HG03280 (cell line): ENCODE data around the gene PNCK.

Source experiments
- ATAC-seq: cut with Tn5 transposase; IDR thresholded peaks from one replicate; pipeline ENCODE4 v1.9.1; 2021; ENCODE audit warnings: mild to moderate bottlenecking, moderate library complexity; ENCODE audit not compliant: unreplicated experiment

Gene PNCK

DNA sequence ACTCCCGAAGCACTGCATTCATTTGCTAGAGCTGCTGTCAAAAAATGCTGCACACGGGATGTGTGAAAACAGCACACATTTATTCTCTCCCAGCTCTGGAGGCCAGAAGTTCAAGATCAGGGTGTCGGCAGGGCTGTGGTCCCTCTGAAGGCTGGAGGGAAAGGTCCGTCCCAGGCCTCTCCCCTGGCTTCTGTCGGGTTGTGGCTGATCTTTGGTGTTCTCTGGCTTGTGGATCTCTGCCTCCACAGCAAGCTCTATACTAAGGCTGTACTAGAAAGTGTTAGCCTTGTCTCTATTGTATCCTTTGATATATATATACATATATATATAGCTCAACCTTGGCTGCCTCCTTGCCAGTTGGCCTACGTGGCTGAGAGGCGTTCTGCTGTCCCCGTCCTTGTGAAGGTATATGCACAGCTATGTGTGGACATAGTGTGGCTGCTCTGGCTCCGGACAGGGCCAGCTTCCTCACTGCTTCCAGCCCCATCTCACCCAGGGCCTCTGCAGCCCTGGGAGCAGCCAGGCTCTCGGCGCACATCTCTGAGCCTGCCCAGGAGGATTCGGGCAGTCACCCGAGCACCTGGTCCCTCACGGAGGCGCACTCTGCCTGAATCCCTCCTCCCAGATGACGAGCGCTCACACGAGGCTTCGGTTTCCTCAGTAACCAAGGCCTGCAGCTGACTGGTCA lies 41.6 kb downstream of the PNCK start:
- no peak for ATAC-seq

DNA sequence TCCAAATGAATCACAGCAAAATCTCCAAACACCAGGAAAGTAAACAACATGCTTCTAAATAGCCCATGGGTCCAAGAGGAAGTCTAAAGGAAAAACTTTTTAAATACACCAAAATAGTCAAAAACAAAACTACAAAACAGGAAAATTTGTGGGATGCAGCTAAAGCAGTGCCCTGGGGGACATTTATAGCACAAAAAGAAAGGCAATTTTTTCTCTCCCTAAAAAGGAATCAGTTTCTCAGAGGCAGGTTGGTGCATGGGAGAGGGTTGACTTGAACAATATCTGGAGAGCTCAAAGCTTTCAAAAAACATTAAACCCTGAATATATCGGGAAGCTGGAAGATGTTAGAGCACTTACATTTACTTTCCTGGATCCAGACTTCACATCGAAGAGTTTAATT lies 42.3 kb downstream of the PNCK start:
- no peak for ATAC-seq

DNA sequence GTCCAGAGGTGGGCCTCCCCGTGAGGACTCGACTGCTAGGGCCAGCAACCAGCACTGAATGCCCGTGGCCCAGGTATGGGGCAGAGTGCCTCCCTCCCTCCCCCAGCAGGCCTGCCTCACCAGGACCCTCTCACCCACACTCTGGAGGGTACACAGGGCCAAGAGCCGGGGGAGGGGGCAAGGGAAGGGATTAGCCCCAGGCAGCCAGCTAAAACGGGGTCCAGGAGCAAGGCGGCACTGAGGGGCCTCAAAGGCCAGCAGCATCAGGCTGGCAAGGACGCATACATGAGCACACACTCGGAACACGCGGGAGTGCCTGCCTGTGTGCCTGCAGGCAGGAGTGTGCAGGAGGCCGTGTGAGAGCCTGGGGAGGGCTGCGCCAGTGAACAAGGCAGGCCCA lies 44.9 kb downstream of the PNCK start:
- ATAC-seq, result no peak

DNA sequence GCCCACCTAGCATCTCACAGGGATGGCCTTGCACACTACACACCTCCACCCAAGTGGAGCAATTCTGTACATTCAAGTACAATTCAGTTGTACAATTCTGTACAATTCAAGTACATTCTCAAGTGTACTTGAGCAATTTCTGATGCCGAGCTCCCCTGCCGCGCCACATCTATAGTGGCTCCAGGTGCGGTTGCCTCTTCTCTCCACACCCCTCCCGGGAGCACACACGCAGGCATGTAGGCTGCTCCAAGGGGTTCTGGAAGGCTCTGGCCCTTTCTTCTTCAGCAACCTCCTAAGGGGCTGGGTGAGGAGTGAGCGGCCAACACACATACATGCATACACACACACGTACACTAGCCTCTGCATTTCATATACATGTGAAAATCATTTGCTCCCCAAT lies 45.5 kb downstream of the PNCK start:
- no peak for ATAC-seq

DNA sequence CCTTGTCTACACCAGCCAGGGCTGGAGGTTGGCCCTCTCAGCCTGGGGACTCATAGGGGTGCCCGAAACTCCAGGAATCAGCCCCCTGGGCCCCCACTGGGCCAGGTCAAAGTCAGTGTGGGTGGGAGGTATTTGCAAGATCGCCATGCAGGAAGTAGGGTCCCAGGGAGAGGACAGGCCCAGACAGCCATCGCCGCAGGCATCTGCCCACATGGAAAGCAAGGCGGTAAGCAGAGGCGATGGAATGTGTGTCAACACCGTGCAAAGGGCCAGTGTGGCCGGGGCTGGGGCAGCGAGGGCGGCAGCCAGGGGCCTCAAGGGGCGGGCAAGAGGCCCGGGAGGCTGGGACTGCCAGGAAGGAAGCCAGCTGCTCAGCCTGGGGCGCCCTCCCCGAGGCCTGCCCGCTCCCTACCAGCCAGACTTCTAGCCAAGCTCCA lies 45.9 kb downstream of the PNCK start:
- ATAC-seq, result no peak

- no peak for ATAC-seq
Observed at GRCh38 chrX:153626863-153627674, 46.5 kb downstream of the PNCK start.

DNA sequence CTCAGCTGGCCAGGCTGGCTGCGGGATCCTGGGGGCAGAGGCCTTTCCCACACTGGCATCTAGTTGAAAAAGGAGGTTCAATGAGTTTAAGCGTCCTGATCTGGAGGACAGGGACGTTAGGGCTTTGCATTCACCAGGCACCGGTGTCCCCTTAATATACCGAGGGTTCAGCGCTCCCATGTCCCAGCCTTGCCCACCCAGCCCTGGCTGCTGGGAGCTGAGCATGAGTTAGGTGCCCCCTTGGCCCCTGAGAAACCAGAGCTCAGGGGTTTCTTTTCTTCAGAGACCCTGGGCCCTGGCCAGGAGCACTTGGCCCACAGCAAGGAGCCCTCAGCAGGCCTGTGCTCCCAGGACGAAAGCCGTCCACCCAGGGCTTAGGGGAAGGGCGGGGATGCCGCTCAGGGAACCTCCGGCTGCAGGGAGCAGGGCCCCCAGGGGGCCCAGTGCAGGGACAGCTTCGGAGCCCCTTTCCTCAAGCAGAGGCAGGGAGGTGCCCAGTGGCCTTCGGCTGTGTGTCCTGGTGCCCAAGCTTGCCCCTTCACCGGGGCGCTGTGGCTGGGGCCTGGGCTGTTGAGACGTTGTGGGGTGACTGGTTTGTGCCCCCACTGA lies 47.5 kb downstream of the PNCK start:
- ATAC-seq, result no peak

GRCh38 chrX:153625271-153626024 lies 48.2 kb downstream of the PNCK start:
- ATAC-seq, result no peak

GRCh38 chrX:153624196-153625091 lies 49.2 kb downstream of the PNCK start:
- ATAC-seq, result no peak

- no peak for ATAC-seq
Observed at GRCh38 chrX:153623310-153624029, 50.1 kb downstream of the PNCK start.

DNA sequence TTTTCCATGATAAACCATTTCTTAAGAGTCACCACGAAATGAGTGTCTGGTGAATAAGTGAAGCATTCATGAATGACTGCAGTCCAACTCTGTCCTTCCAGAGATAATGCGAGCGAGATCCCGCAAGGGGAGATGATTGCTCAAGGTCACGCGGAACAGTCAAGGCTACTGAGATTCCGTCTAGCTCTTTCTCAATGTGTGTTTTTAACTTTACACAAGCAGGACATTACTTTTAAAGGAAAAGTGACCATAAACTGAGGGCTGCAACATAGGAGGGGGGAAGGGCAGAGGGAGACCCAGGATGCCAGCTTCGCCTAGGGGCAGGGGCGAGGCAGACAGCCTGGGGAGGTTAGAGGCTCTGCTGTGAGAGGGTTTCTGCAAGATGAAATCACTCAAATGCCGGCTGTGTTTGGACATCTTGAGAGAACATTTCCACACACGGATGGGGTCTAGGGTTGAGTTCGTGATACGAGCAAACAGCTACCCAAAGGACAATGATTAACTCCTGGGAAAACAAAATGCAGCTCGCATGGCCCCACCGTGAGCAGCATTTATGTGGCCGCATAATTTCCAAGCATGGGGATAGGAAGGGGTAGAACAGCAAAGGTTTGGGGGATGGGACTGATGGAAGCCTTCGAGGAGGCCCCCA lies 50.8 kb downstream of the PNCK start:
- ATAC-seq, result no peak

DNA sequence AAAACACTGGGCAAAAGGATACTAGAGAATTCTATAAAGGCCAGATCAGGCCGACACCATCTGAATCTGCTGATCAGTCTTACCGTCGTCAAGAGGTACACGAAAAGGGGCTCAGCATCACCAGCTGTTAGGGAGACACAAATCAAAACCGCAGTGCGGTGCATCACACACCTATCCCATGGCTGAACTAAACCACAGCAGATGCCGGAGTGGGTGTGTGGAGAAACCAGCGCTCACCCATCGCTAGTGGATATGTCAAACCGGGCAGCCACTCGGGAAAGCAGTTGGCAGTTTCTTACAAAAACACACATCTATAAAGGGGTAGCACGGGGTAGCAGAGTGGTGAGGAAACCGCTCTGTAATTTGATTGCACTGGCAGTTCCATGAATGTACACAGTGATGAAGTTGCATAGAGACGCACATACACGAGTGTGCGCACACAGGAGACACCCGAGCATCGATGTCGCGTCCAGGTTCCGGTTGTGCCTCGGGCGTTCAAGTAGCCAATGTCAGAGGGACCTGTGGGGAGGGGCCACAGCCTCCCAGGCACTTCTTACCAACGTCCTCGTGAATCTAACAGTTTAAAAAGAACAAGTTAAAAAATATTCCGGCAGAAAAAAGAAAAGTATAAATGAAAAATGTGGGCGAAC lies 51.5 kb downstream of the PNCK start:
- no peak for ATAC-seq

- ATAC-seq, result no peak
Observed at GRCh38 chrX:153620576-153620975, 53.0 kb downstream of the PNCK start.
